ENCODE data around the gene LAMA5. TPM values are rescaled to one million over a fixed set of nuclear protein-coding genes. Genes with fewer than 3 reads are reported as not detected.

The LAMA5 gene
- total and polyA plus RNA-seq, 2 experiments from 2014 or later = 201 to 298 TPM

- 0 out of 2 replicates have a peak, but pooled peaks cover 5% of the 10 kb centered on the region for H3F3A ChIP-seq (replicated peaks; ENCODE audit: low read depth)
- no peaks in the 10 kb centered on the region for H3K4me1 ChIP-seq (ENCODE audit: insufficient read depth)
- no peak overlapping the region for H3K4me2 ChIP-seq
- H2AFZ ChIP-seq = no peak overlapping the region
- H3K36me3 Mint-ChIP-seq (ENCODE audit: low read depth) = peaks cover 37% of the 10 kb centered on the region
- no peak overlapping the region for H3K27ac ChIP-seq (ENCODE audit: low read depth)
- no peaks in the 10 kb centered on the region for H3K27me3 ChIP-seq (ENCODE audit: insufficient read depth)
- H3K4me3 ChIP-seq = no peak overlapping the region
- H3K27me3 Mint-ChIP-seq (ENCODE audit: insufficient read depth, low read depth, poor library complexity) = peaks cover 7% of the 10 kb centered on the region
- H3K36me3 ChIP-seq (ENCODE audit: insufficient read depth) = no peaks in the 10 kb centered on the region
- H3K9me2 ChIP-seq (ENCODE audit: insufficient read depth) = no peaks in the 10 kb centered on the region
- ATAC-seq (no peak), DNase-seq (ENCODE audit: low spot score) (no peak)
- no peaks in the 10 kb centered on the region; the same call in 1 of the 2 replicates for H4K20me1 ChIP-seq (replicated peaks; ENCODE audit: insufficient read depth)
- no peaks in the 10 kb centered on the region for H3K4me1 Mint-ChIP-seq
- no peaks in the 10 kb centered on the region for H3K79me2 ChIP-seq (replicated peaks; ENCODE audit: insufficient read depth)
- TF ChIP-seq ZNF114 (CRISPR knock-in tag; IDR thresholded peaks at IDR 0.05) (no peak), CREB1 (CRISPR knock-in tag; IDR thresholded peaks at IDR 0.05; ENCODE audit: low read depth) (no peak), POLR2AphosphoS5 (IDR thresholded peaks at IDR 0.05; ENCODE audit: low read depth) (no peak), CTCF (conservative IDR thresholded peaks at IDR 0.05; ENCODE audit: low read depth in 2 of 2) (no peak), ZNF462 (CRISPR knock-in tag; IDR thresholded peaks at IDR 0.05) (no peak), ETS1 (IDR thresholded peaks at IDR 0.05) (no peak), STAT1 (IDR thresholded peaks at IDR 0.05; ENCODE audit: unreplicated experiment) (no peak), ZNF331 (CRISPR knock-in tag; IDR thresholded peaks at IDR 0.05; ENCODE audit: low read depth) (no peak), REST (IDR thresholded peaks at IDR 0.05; ENCODE audit: unreplicated experiment) (no peak), EZH2phosphoT487 (IDR thresholded peaks at IDR 0.05; ENCODE audit: unreplicated experiment) (no peak), EZH2 (IDR thresholded peaks at IDR 0.05; ENCODE audit: low read depth, unreplicated experiment) (no peak), JUNB (IDR thresholded peaks at IDR 0.05; ENCODE audit: unreplicated experiment) (no peak), NANOG (IDR thresholded peaks at IDR 0.05; ENCODE audit: borderline replicate concordance) (no peak)
- no peak overlapping the region for H3K4me3 Mint-ChIP-seq
- H3K9me3 Mint-ChIP-seq = no peaks in the 10 kb centered on the region
- no peak overlapping the region for H3K27ac Mint-ChIP-seq
These were observed 73.9 kb downstream of the LAMA5 start for GRCh38 chr20:62293111-62293784.

All from GM23338 (cell line).